GM18520 (cell line): ENCODE data around the gene CD226.
"Not testable (repeated sequence)": the region's sequence is repeated elsewhere in the genome, so short reads cannot be mapped to it uniquely, and the experiment has no call there.

Experiments
- ATAC-seq: cut with Tn5 transposase; IDR thresholded peaks from one replicate; pipeline ENCODE4 v1.9.1; 2021; ENCODE audit not compliant: unreplicated experiment

CD226 gene

GRCh38 chr18:69947361-69948133 lies at the start of gene CD226:
Gene CD226, minus strand, starts transcription at chr18:69947873. Its CDS starts 467 bp downstream, at chr18:69947406.
- ATAC-seq, result no peak

- no peak for ATAC-seq
Observed at GRCh38 chr18:69996951-69997798, 49.5 kb upstream of the CD226 start.

GRCh38 chr18:69996417-69996816 lies 48.7 kb upstream of the CD226 start:
- no peak for ATAC-seq

GRCh38 chr18:69995774-69996173 lies 48.1 kb upstream of the CD226 start:
- ATAC-seq, result no peak

GRCh38 chr18:69992776-69993175 lies 45.1 kb upstream of the CD226 start:
- ATAC-seq, result no peak

GRCh38 chr18:69987870-69988269 lies 40.2 kb upstream of the CD226 start:
- no peak for ATAC-seq

- no peak for ATAC-seq
Observed at GRCh38 chr18:69985239-69985638, 37.6 kb upstream of the CD226 start.

GRCh38 chr18:69982417-69982816 lies 34.7 kb upstream of the CD226 start:
- no peak for ATAC-seq

- no peak for ATAC-seq
Observed at GRCh38 chr18:69981948-69982347, 34.3 kb upstream of the CD226 start.

- no peak for ATAC-seq
Observed at GRCh38 chr18:69980982-69981804, 33.5 kb upstream of the CD226 start.

- ATAC-seq, result no peak
Observed at GRCh38 chr18:69980509-69980908, 32.8 kb upstream of the CD226 start.

- peak; percentile 54 for ATAC-seq
Observed at GRCh38 chr18:69978732-69979715, 31.4 kb upstream of the CD226 start.

GRCh38 chr18:69975294-69975693 lies 27.6 kb upstream of the CD226 start:
- not testable (repeated sequence) for ATAC-seq

- ATAC-seq, result no peak
Observed at GRCh38 chr18:69974365-69974764, 26.7 kb upstream of the CD226 start.

GRCh38 chr18:69969491-69969890 lies 21.8 kb upstream of the CD226 start:
- no peak for ATAC-seq

- ATAC-seq, result no peak
Observed at GRCh38 chr18:69968039-69968438, 20.4 kb upstream of the CD226 start.

GRCh38 chr18:69963196-69963595 lies 15.5 kb upstream of the CD226 start:
- no peak for ATAC-seq

GRCh38 chr18:69961718-69962117 lies 14.0 kb upstream of the CD226 start:
- ATAC-seq, result no peak

GRCh38 chr18:69958422-69958821 lies 10.7 kb upstream of the CD226 start:
- peak; percentile 95 for ATAC-seq

GRCh38 chr18:69957747-69958146 lies 10.1 kb upstream of the CD226 start:
- no peak for ATAC-seq
